Pancreas (tissue), 10 donors: ENCODE results near the gene ZFP91. TPM values are rescaled to one million over a fixed set of nuclear protein-coding genes. Genes with fewer than 3 reads are reported as not detected.

Experiments
- ATAC-seq, 4 donors: fragments of 200-7000 bp; cut with Tn5 transposase; one replicate each; pipeline versions ENCODE4 v1.8.0 to v1.9.1; 2020; ENCODE audit warnings: mild to moderate bottlenecking in 4 of 4, moderate library complexity in 4 of 4
- DNase-seq, 6 donors: peaks; one replicate each; pipeline ENCODE4 v3.0.0-alpha.2; 2020
- FAIRE-seq: peaks from 2 replicates; lab custom pipeline; 2012; peaks lifted over from hg19 to GRCh38; lab: Jason Lieb, UNC
- H3K27ac ChIP-seq, 4 donors: fragments of 200-600 bp; sonication (generic); 1 replicate in 3 of 4; 2 replicates in 1 of 4; pipeline versions ENCODE4 v1.5.0 to v1.8.0; 2020
- H3K27me3 ChIP-seq, 4 donors: fragments of 200-600 bp; one replicate each; pipeline ENCODE4 v1.8.0; 2021
- H3K36me3 ChIP-seq, 3 donors: fragments of 200-600 bp; sonication (generic) in 1 of 3; one replicate each; pipeline versions ENCODE4 v1.5.0 to v1.8.0; 2020 to 2021
- H3K4me1 ChIP-seq, 3 donors: fragments of 200-600 bp; one replicate each; pipeline ENCODE4 v1.8.0; 2021
- H3K4me3 ChIP-seq, 4 donors: fragments of 200-600 bp; sonication (generic) in 2 of 4; one replicate each; pipeline versions ENCODE4 v1.5.0 to v1.8.0; 2020 to 2021
- H3K9me3 ChIP-seq, 4 donors: fragments of 200-600 bp; one replicate each; pipeline ENCODE4 v1.8.0; 2021
- WGBS, 2 donors: extraction: QIAGEN DNeasy Blood & Tissue Kit; methylation state at CpG; one replicate each; pipeline ENCODE4 v1.1.7; 2013; 5-methylcytosine and 5-hydroxymethylcytosine counted together
- intact Hi-C, 3 donors: fragments of 100-400 bp; cut with DNase I; formaldehyde crosslinking; loops; one replicate each; pipeline versions ENCODE4 v1.11.1 to v1.14.2; 2022
- polyA plus RNA-seq, 2 donors: library from polyadenylated mRNA; stranded (reverse); fragments of 200-250 nt; gene quantifications; one replicate each; pipeline ENCODE4 v1.2.3, GENCODE V29; 2013
- total RNA-seq, 6 donors: library from RNA; stranded (reverse); fragmentation: NEBNext Ultra II Directional in 4 of 6; extraction: Animal tissue kit (Norgen Biotek cat#: 25700) in 4 of 6; gene quantifications; one replicate each; pipeline versions ENCODE4 v1.2.1 to v1.2.4, GENCODE V29; 2021 to 2023
- TF ChIP-seq, protein P1 (sequence below), 4 donors: fragments of 200-600 bp; sonication (generic) in 3 of 4; IDR thresholded peaks; one replicate each; pipeline versions ENCODE4 v1.5.0 to v1.8.0; 2021; ENCODE audit warnings: antibody characterized with exemption in 4 of 4
- donor health status: healthy with polysubstance abuse.
- donor health status: DM: no; HTN: no; CAD: no; lungs with moderate emphysema.
- donor health status: DM: no; HTN: no; CAD: no.
- donor health status: control.
- donor health status: control.
- donor health status: Bipolar disorder and iron deficiency.
- donor health status: DM: yes; HTN: yes; CAD: no.
- donor health status: DM: no; HTN: no; CAD: no.
- donor health status: DM: no; HTN: no; CAD: no.
- donor health status: DM: yes; HTN: yes; CAD: no.

The ZFP91 gene
- total and polyA plus RNA-seq, 8 donors, result 6.3 to 23.0 (median 18.8) TPM

GRCh38 chr11:58582437-58582836 is 3.6 kb downstream of the ZFP91 start:
- Histone ChIP-seq H3K4me3 (no peak overlapping the region), H3K27ac (no peak overlapping the region), H3K4me1 (peaks cover 13 to 39% (median 30%) of the 10 kb centered on the region in 3 donors), H3K9me3 (no peaks in the 10 kb centered on the region), H3K36me3 (no peaks in the 10 kb centered on the region), H3K27me3 (no peaks in the 10 kb centered on the region)
- WGBS, 2 donors, result 57 to 63% methylated on average over 1 of the region's 1 CpG
- ATAC-seq, result no peak
- TF ChIP-seq, protein P1, sequence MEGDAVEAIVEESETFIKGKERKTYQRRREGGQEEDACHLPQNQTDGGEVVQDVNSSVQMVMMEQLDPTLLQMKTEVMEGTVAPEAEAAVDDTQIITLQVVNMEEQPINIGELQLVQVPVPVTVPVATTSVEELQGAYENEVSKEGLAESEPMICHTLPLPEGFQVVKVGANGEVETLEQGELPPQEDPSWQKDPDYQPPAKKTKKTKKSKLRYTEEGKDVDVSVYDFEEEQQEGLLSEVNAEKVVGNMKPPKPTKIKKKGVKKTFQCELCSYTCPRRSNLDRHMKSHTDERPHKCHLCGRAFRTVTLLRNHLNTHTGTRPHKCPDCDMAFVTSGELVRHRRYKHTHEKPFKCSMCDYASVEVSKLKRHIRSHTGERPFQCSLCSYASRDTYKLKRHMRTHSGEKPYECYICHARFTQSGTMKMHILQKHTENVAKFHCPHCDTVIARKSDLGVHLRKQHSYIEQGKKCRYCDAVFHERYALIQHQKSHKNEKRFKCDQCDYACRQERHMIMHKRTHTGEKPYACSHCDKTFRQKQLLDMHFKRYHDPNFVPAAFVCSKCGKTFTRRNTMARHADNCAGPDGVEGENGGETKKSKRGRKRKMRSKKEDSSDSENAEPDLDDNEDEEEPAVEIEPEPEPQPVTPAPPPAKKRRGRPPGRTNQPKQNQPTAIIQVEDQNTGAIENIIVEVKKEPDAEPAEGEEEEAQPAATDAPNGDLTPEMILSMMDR (IDR thresholded peaks at IDR 0.05), result no peak
- no peak for FAIRE-seq
- intact Hi-C loops, result no loop called here
- DNase-seq, result no peak

DNA sequence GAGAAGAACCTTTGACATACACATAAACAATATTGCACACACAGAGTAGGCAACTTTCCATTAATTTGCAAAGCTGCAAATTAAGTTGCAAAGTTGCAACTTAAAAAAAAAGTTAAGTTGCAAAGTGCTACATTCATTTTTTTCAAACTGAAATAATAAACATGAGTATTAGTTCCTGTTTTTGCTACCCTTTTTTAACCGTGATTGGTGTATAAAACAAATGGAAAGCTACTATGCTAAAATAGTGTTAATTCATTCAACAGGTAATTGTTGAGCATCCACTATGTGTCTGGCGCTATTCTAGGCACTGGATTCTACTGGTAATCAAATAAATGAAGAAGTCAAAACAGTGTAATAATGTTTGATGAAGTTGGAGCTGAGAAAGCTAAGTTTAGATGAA is 8.1 kb downstream of the ZFP91 start:
- ATAC-seq (no peak), DNase-seq (no peak), FAIRE-seq (no peak)
- no peaks in the 10 kb centered on the region for H3K36me3 ChIP-seq
- no peak overlapping the region for H3K4me3 ChIP-seq
- 83 to 89% methylated on average over 2 of the region's 2 CpGs for WGBS, 2 donors
- H3K9me3 ChIP-seq, result no peaks in the 10 kb centered on the region
- peaks cover 0 to 21% (median 15%) of the 10 kb centered on the region in 3 donors for H3K4me1 ChIP-seq
- intact Hi-C loops, result no loop called here
- H3K27me3 ChIP-seq, result no peaks in the 10 kb centered on the region
- H3K27ac ChIP-seq, result no peak overlapping the region
- TF ChIP-seq, protein P1 (IDR thresholded peaks at IDR 0.05), result no peak

GRCh38 chr11:58591659-58592058 is 12.8 kb downstream of the ZFP91 start:
- no peaks in the 10 kb centered on the region for H3K27me3 ChIP-seq
- intact Hi-C loops, result no loop called here
- WGBS, 2 donors, result 62 to 64% methylated on average over 3 of the region's 3 CpGs
- H3K27ac ChIP-seq, result no peak overlapping the region
- no peak overlapping the region for H3K4me3 ChIP-seq
- H3K36me3 ChIP-seq, result no peaks in the 10 kb centered on the region
- FAIRE-seq, result no peak
- ATAC-seq, result no peak
- DNase-seq, result no peak
- H3K4me1 ChIP-seq, result peaks cover 3 to 10% (median 9%) of the 10 kb centered on the region in 3 donors
- TF ChIP-seq, protein P1 (IDR thresholded peaks at IDR 0.05), result no peak
- no peaks in the 10 kb centered on the region for H3K9me3 ChIP-seq

DNA sequence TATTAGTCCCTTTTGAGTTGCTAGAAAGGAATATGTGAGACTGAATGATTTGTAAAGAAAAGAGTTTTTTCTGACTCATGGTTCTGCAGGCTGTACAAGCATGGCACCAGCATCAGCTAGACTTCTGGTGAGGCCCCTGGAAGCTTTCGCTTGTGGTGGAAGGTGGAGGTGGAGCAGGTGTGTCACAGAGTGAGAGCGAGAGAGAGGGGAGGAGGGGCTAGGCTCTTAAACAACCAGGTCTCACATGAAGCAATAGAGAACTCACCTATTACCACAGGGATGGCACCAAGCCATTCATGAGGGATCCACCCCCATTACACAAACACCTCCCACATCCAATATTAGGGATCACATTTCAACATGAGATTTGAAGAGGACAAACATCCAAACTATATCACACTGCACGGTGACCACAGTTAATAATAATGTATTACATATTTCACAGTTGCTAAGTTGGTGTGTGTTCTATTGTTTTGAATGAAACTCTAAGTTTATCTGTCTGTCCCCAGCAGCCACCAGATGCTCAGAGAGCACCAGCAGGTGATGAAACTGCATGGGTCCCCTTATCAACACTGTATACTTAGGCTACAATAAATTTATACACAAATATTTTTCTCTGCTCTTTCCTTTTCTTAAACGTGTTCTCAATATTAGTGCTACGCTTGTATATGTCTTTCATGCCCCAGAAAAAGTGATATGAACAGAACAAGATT is 14.1 kb downstream of the ZFP91 start:
- ATAC-seq (peak; percentile 53 to 85 (median 72)), FAIRE-seq (no peak), DNase-seq (peak in 3 of 6 donors; percentile 28 to 64 (median 43))
- Histone ChIP-seq H3K27me3 (no peaks in the 10 kb centered on the region), H3K27ac (no peak overlapping the region), H3K36me3 (no peaks in the 10 kb centered on the region), H3K4me1 (peaks cover 11 to 13% (median 12%) of the 10 kb centered on the region in 3 donors), H3K9me3 (no peaks in the 10 kb centered on the region), H3K4me3 (no peak overlapping the region)
- intact Hi-C loops, result no loop called here
- TF ChIP-seq, protein P1 (IDR thresholded peaks at IDR 0.05), result no peak
- 62 to 66% methylated on average over 5 of the region's 5 CpGs for WGBS, 2 donors

GRCh38 chr11:58594826-58595225 is 16.0 kb downstream of the ZFP91 start:
- Histone ChIP-seq H3K27me3 (no peaks in the 10 kb centered on the region), H3K4me3 (no peak overlapping the region), H3K9me3 (no peaks in the 10 kb centered on the region), H3K27ac (no peak overlapping the region), H3K36me3 (no peaks in the 10 kb centered on the region), H3K4me1 (peaks cover 12 to 13% (median 13%) of the 10 kb centered on the region in 3 donors)
- intact Hi-C loops, result no loop called here
- ATAC-seq, result no peak
- DNase-seq, result no peak
- FAIRE-seq, result no peak
- TF ChIP-seq, protein P1 (IDR thresholded peaks at IDR 0.05), result no peak
- WGBS, 2 donors, result 49% methylated on average over 4 of the region's 4 CpGs
